T1000 (cell line): ENCODE measurements around the gene ANKRD13C.

Experiments used
- DNase-seq: peaks from one replicate; lab custom pipeline; 2025; ENCODE audit warnings: mixed read lengths; lab: John Stamatoyannopoulos, UW

ANKRD13C gene

GRCh38 chr1:70295749-70296148, 58.8 kb downstream of the ANKRD13C start:
- DNase-seq: no peak

DNA sequence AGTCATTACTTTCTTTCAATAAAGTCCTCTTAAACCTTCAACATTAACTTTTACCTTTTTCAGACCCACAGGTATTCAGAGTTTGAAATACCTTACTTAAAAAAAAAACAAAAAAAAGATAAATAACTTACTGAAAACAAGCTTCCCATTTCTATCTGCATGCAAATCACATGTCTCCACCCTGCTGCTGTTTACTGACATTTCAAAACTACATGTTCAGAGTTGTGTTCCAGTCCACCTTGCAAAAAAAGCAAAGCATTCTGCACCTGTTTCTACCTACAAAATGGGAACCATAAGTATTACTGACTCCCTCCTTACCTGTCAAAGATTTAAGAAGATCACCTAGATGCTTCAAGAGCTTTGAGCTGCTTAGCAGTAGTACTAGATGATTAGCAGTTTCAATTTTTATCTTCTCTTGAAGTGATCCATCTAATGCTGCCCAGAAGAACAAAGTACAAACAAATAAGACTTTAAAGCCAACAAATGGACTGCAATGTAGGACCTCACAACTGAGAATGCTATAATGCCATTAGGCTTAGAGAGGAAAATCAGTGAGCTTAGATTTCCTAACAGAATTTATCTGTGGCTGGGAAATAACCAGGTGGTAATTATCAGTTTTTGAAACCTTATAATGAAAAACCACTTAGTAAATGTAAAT, 61.2 kb downstream of the ANKRD13C start:
- DNase-seq: no peak

- DNase-seq: no peak
Observed at GRCh38 chr1:70290218-70290617, 64.3 kb downstream of the ANKRD13C start.

- no peak for DNase-seq
Observed at GRCh38 chr1:70288166-70288565, 66.4 kb downstream of the ANKRD13C start.

- DNase-seq: no peak
Observed at GRCh38 chr1:70286453-70286852, 68.1 kb downstream of the ANKRD13C start.

GRCh38 chr1:70284366-70284765, 70.2 kb downstream of the ANKRD13C start:
- no peak for DNase-seq

DNA sequence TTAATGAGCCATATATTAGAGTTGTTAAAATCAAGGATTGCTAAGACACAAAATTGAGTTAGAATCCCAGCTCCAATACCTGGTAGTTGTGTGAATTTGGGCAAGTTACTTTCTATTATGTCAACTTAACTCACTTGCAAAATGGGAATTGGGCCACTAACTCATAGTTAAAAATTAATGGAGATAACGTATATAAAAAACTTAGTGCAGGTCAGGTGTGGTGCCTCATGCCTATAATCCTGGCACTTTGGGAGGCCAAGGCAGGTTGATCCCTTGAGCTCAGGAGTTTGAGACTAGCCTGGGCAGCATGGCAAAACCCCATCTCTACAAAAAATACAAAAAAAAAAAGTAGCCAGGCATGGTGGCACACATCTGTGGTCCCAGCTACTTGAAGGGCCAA, 75.8 kb downstream of the ANKRD13C start:
- no peak for DNase-seq

DNA sequence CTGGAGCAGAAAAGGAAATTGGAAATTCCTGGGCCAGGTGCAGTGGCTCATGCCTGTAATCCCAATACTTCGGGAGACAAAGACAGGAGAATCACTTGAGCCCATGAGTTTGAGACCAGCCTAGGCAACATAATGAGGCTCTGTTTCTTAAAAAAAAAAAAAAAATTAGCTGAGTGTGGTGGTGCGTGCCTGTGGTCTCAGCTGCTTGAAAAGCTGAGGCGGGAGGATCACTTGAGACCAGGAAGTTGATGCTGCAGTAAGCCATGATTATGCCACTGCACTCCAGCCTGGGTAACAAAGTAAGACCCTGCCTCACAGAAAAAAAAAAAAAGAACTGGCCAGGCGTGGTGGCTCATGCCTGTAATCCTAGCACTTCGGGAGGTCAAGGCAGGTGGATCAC, 76.6 kb downstream of the ANKRD13C start:
- DNase-seq: no peak

DNA sequence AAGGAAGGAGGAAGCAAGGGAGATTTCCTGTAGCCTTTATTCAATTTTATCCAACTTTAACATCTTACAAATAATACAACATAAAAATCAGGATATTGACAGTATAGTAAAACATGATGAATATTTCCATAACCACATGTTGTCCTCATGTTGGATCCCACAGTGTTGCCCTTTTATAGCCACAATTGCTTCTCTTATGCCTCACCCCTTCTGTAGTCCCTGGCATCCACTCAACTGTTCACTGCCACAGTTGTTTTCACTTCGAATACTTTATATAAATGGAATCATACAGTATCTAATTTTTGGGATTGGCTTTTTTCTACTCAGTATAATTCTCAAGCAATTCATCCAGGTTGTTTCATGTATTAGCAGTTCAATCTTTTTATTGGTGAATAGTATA, 88.6 kb downstream of the ANKRD13C start:
- DNase-seq: no peak

DNA sequence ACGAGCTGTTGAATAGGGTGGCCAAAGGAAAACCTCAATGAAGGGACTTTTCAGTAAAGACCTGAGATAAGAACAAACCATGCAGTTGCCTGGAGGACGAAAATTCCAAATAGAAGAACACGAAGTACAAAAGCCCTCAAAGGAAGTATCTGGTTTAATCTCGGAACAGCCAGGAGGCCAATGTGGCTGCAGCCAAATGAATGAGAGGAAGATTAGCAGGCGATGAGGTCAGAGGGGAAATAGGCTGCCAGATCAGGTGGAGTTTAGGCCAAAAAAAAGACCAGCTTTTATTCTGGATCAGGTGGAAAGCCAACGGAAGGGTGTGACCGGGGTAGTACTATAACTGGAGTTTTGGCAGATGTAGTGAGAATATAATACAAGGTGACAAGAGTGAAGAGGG, 89.7 kb downstream of the ANKRD13C start:
- DNase-seq: no peak

GRCh38 chr1:70256664-70257063, 97.9 kb downstream of the ANKRD13C start:
- DNase-seq: no peak

DNA sequence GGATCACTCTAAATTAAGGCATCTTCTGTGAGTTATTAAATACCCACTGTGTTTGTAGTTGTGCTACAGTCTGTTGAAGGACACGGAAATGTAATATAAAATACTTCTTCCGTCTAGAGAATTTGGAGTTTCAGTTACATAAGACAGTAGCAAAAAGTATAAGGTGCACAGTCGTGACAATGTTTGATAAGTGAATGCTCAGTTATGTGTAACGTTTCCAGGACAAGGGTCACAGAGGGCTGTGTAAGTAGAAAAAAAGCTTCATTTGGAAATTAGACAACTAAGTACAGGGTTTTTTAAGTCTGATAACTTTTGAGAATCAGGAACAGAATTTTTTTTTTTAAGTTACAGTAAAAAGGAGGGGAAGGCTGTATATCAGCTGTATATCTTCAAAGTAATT, 105.8 kb downstream of the ANKRD13C start:
- no peak for DNase-seq

DNA sequence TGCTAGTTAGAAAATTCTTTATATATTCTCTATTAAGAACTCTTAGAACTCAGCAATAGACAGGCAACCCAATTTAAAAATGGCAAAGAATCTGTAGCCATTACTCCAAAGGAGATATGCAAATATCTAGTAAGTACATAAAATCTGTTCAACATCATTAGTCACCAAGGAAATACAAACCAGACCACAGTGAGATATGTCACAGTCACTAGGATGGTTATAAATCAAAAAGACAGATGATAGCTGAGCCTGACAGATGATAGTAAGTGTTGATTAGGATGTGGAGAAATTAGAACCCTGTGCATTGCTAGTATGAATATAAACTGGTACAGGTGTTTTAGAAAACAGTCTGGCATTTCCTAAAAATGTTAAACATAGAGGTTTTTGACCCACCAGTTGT, 106.8 kb downstream of the ANKRD13C start:
- no peak for DNase-seq

- DNase-seq: no peak
Observed at GRCh38 chr1:70247122-70247521, 107.4 kb downstream of the ANKRD13C start.

- no peak for DNase-seq
Observed at GRCh38 chr1:70239940-70240339, 114.6 kb downstream of the ANKRD13C start.

DNA sequence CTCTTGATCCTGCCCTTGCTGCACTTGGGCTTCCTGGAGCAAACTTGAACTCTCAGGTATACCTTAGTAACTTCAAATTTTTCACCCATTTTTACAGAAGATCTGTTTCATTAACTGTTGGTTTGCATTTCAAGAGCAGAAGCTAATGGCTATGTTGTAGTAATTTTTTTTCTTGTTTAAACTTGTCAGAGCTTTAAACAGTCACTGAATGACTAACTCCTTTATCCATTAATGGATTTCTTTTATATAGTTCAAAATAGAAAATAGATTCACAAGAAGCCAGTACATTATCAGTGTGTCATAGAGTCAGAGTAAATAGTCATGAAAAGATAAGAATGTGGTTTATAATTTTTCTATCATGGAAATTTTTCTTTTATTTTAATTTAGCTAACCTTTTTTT, 119.8 kb downstream of the ANKRD13C start:
- DNase-seq: no peak

- no peak for DNase-seq
Observed at GRCh38 chr1:70231475-70231874, 123.0 kb downstream of the ANKRD13C start.

DNA sequence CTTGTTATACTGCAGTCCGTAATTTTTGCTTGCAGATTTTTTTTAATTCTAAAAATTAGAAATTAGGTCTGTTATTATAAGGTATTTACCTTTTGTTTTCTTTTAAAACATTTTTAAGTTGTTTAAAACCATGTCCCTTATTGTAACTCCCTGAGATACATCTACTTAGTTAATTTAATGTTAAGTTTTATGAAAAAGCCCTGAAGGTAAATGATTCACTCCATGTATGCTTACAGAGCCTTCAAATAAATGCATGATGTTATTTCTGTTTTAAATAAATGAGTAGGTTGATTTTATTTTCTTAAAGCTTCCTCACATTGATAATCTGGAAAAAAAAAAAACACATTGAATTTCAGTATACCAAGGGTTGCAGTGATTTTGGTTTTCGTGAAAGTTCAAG, 125.9 kb downstream of the ANKRD13C start:
- DNase-seq: no peak

GRCh38 chr1:70227439-70227838, 127.1 kb downstream of the ANKRD13C start:
- DNase-seq: no peak

DNA sequence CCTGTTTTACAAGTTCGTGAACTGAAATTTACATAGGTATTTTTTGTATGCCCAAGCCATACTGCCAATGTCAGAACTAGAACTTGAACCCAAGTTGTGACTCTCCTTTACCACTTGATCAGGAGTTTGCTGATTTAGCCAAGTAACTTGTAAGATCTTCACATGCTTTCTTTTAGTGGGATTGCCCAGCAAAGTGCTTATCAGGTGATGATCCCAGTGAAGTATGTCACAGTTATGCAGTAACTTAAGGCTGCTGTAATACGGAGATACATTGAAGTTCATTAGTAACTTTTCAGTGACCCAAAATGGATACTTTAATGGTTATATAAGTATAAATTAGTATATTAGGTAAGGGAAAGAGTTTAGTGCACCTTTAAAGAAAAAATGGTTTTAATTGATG, 129.6 kb downstream of the ANKRD13C start:
- no peak for DNase-seq

GRCh38 chr1:70222716-70223235, 131.7 kb downstream of the ANKRD13C start:
- no peak for DNase-seq

DNA sequence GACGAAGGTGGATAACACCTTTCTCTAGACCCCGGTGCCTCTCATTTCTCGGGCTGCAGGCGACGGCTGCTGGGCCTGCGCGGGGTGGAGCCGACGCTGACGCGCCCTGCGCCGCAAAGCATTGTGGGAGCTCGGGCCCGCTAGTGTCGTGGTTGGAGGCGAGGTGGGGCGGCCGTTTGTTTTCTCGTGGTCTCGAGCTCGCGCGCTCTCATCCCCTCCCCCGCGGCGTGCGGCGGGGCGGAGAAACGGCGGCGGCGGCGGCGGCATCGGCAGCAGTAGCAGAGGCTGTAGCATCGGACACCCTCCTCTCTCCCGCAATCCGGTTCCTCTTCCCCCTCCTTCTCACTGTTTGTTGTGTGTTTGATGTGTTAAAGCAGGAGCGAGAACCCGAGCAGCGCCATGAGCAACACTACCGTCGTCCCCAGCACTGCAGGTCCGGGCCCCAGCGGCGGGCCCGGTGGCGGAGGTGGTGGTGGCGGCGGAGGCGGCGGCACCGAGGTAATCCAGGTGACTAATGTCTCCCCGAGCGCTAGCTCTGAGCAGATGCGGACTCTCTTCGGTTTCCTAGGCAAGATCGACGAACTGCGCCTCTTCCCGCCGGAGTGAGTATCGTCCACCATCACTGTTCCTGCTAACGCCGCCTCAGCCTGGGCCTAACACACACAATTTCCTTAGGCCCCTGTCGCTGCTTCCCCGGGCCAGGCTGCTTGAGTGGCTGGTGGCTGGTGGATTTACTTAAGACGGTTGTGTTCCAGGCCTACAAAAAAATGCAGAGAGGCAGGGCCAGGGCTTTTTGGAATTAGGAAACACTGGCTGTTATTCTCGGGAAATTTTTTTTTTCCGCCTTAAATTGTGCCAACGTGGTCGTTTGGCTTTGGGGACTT, 133.0 kb downstream of the ANKRD13C start, which contains the start of gene SRSF11:
Gene SRSF11 (plus strand): TSS at position 143 of the 884 bp plus-strand sequence. CDS start 257 bp downstream, at position 400.
- peak; percentile 94 for DNase-seq
